HepG2 (cell line): ENCODE measurements around the gene MRPL34. TPM values are rescaled to one million over a fixed set of nuclear protein-coding genes. Genes with fewer than 3 reads are reported as not detected.

Experiments
- DR1 ChIP-seq: sonication (generic); formaldehyde crosslinking; IDR thresholded peaks from 2 replicates; pipeline ENCODE4 v1.8.0; 2021; ENCODE audit warnings: mild to moderate bottlenecking, missing genetic modification reagents, inconsistent platforms
- EEA1 ChIP-seq: sonication (generic); formaldehyde crosslinking; IDR thresholded peaks from 2 replicates; pipeline ENCODE4 v1.5.1; 2020; ENCODE audit warnings: mild to moderate bottlenecking, missing genetic modification reagents, borderline replicate concordance
- FOXJ3 ChIP-seq: sonication (generic); formaldehyde crosslinking; IDR thresholded peaks from 2 replicates; pipeline ENCODE4 v1.4.0; 2020; ENCODE audit warnings: missing genetic modification reagents, mild to moderate bottlenecking, borderline replicate concordance
- KAT2B ChIP-seq: fragments of 150-350 bp; IDR thresholded peaks from 2 replicates; pipeline ENCODE4 v1.6.1; 2014; ENCODE audit warnings: low read depth, low read length, borderline replicate concordance
- KAT7 ChIP-seq: IDR thresholded peaks from 2 replicates; pipeline ENCODE4 v1.6.1; 2018; ENCODE audit warnings: borderline replicate concordance, missing compliant biosample characterization
- KLF15 ChIP-seq: sonication (generic); formaldehyde crosslinking; IDR thresholded peaks from 2 replicates; pipeline ENCODE4 v1.8.1; 2023; ENCODE audit warnings: borderline replicate concordance, mild to moderate bottlenecking, inconsistent platforms, missing genetic modification reagents, mixed read lengths
- RARG ChIP-seq: sonication (generic); formaldehyde crosslinking; IDR thresholded peaks from 2 replicates; pipeline ENCODE4 v1.4.0; 2020; ENCODE audit warnings: low read depth, mild to moderate bottlenecking, missing genetic modification reagents
- SAFB2 ChIP-seq: sonication (generic); formaldehyde crosslinking; IDR thresholded peaks from 2 replicates; pipeline ENCODE4 v1.5.1; 2020; ENCODE audit warnings: missing genetic modification reagents, low read depth, mild to moderate bottlenecking, borderline replicate concordance
- SPEN ChIP-seq: sonication (generic); formaldehyde crosslinking; IDR thresholded peaks from 2 replicates; pipeline ENCODE4 v1.5.1; 2020; ENCODE audit warnings: low read depth, mild to moderate bottlenecking, missing genetic modification reagents
- SRF ChIP-seq: IDR thresholded peaks from 2 replicates; pipeline ENCODE4 v1.6.1; 2011; ENCODE audit warnings: mild to moderate bottlenecking, low read depth, low read length, moderate library complexity
- TAF15 ChIP-seq: fragments of 200-400 bp; formaldehyde crosslinking; IDR thresholded peaks from one replicate; pipeline ENCODE4 v1.6.1; 2018; ENCODE audit warnings: mild to moderate bottlenecking, low read depth, low read length; ENCODE audit not compliant: poor library complexity, severe bottlenecking
- TOPORS ChIP-seq: sonication (generic); formaldehyde crosslinking; IDR thresholded peaks from 2 replicates; pipeline ENCODE4 v1.8.0; 2023; ENCODE audit warnings: mild to moderate bottlenecking, missing genetic modification reagents
- ZNF160 ChIP-seq: sonication (generic); formaldehyde crosslinking; IDR thresholded peaks from 2 replicates; pipeline ENCODE4 v1.8.0; 2022; ENCODE audit warnings: mild to moderate bottlenecking, inconsistent platforms, missing genetic modification reagents
- ZNF225 ChIP-seq: sonication (generic); formaldehyde crosslinking; IDR thresholded peaks from 2 replicates; pipeline ENCODE4 v1.4.0; 2020; ENCODE audit warnings: mild to moderate bottlenecking, missing genetic modification reagents
- ZNF337 ChIP-seq: sonication (generic); formaldehyde crosslinking; IDR thresholded peaks from 2 replicates; pipeline ENCODE4 v1.5.1; 2020; ENCODE audit warnings: missing genetic modification reagents, low read depth, mild to moderate bottlenecking, borderline replicate concordance
- ZNF350 ChIP-seq: sonication (generic); formaldehyde crosslinking; IDR thresholded peaks from 2 replicates; pipeline ENCODE4 v1.4.0; 2020; ENCODE audit warnings: mild to moderate bottlenecking, low read depth, missing genetic modification reagents, borderline replicate concordance
- ZNF446 ChIP-seq: sonication (generic); formaldehyde crosslinking; IDR thresholded peaks from 2 replicates; pipeline ENCODE4 v1.5.0; 2020; ENCODE audit warnings: mild to moderate bottlenecking, missing genetic modification reagents
- ZNF569 ChIP-seq: sonication (generic); formaldehyde crosslinking; IDR thresholded peaks from 2 replicates; pipeline ENCODE4 v1.5.0; 2020; ENCODE audit warnings: mild to moderate bottlenecking, missing genetic modification reagents, moderate library complexity, borderline replicate concordance
- ZNF598 ChIP-seq: sonication (generic); formaldehyde crosslinking; IDR thresholded peaks from 2 replicates; pipeline ENCODE4 v1.5.1; 2020; ENCODE audit warnings: mild to moderate bottlenecking, missing genetic modification reagents, borderline replicate concordance
- ZNF772 ChIP-seq: sonication (generic); formaldehyde crosslinking; IDR thresholded peaks from 2 replicates; pipeline ENCODE4 v1.5.0; 2020; ENCODE audit warnings: mild to moderate bottlenecking, missing genetic modification reagents
- ZNF891 ChIP-seq: sonication (generic); formaldehyde crosslinking; IDR thresholded peaks from 2 replicates; pipeline ENCODE4 v1.5.0; 2020; ENCODE audit warnings: mild to moderate bottlenecking, missing genetic modification reagents
- polyA plus RNA-seq, 8 experiments: library from polyadenylated mRNA; depleted of rRNA in 3 of 8; stranded (reverse) in 7 of 8; unstranded in 1 of 8; fragments of >200 nt; fragmentation: Illumina TruSeq in 4 of 8; extraction: Trizol in 4 of 8; gene quantifications; 2 replicates each; pipeline versions ENCODE4 v1.2.1 to v1.2.3, GENCODE V29; 2011 to 2016; ENCODE audit warnings: low read depth in 4 of 8, missing spikeins in 1 of 8, mixed read lengths in 1 of 8; ENCODE audit not compliant: insufficient read depth in 1 of 8
- total RNA-seq, 5 experiments: library from RNA; depleted of rRNA; stranded (reverse); fragments of >200 nt; fragmentation: Illumina TruSeq; extraction: Trizol; gene quantifications; 2 replicates each; pipeline ENCODE4 v1.2.3, GENCODE V29; 2016; ENCODE audit warnings: low read depth in 1 of 5
- TF ChIP-seq, protein P1 (sequence below): sonication (generic); IDR thresholded peaks from 2 replicates; pipeline ENCODE4 v1.6.1; 2016; ENCODE audit warnings: low read depth, borderline replicate concordance

The MRPL34 gene
- total and polyA plus RNA-seq, 2 of the 13 experiments (the other 11 are each of a cell fraction or from before 2014, with no cell fraction given), result 74.0 to 77.3 TPM

DNA sequence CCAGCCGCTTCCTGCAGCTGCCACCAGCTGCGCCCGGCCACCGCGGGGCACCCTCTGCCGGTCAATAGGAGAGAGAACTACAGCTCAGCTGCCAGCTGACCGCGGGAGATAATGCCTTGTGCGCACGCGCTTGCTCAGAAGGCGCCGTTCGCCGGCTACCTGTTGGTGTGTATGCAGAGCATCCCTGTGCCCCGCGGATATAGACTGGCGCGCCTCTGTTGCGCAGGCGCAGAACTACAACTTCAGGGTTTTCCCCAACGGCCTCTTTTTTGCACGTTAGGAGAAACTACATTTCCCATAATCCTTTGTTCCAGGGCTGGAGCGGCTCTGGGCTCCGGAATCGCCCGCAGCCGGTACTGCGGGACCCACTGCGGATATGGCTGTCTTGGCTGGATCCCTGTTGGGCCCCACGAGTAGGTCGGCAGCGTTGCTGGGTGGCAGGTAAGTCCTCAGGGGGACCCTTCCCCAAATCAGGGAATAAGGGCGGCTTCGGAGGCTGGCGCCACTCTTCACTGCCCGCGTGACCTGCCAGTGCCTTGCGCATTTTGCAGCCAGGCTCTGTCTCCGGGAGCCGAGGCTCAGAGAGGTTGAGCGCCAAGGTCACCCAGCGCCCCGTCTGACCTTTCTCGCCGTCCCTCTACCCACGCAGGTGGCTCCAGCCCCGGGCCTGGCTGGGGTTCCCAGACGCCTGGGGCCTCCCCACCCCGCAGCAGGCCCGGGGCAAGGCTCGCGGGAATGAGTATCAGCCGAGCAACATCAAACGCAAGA is at the start of gene MRPL34 (continued):
- TF ChIP-seq FOXJ3 (CRISPR knock-in tag) (no peak; the same call in 1 of the 2 replicates), ZNF772 (CRISPR knock-in tag) (peak; percentile 58; the same call in 1 of the 2 replicates), ZNF891 (CRISPR knock-in tag) (peak; percentile 85; the same call in 1 of the 2 replicates), ZNF337 (CRISPR knock-in tag) (peak; percentile 14; the same call in 1 of the 2 replicates), KLF15 (CRISPR knock-in tag) (no peak), ZNF598 (CRISPR knock-in tag) (no peak), KAT2B (no peak), TOPORS (CRISPR knock-in tag) (peak; percentile 26; the same call in 1 of the 2 replicates), SAFB2 (CRISPR knock-in tag) (no peak; the same call in 1 of the 2 replicates), ZNF569 (CRISPR knock-in tag) (no peak), DR1 (CRISPR knock-in tag) (peak; percentile 63), TAF15 (no peak), ZNF350 (CRISPR knock-in tag) (peak; percentile 76), EEA1 (peak; percentile 52; the same call in 1 of the 2 replicates), RARG (CRISPR knock-in tag) (no peak), ZNF446 (CRISPR knock-in tag) (0 out of 2 replicates have a peak, but pooled peaks have one; percentile 7), SRF (no peak), SPEN (0 out of 2 replicates have a peak, but pooled peaks have one; percentile 41), ZNF160 (CRISPR knock-in tag) (peak; percentile 2; the same call in 1 of the 2 replicates), KAT7 (CRISPR knock-in tag) (peak; percentile 90; the same call in 1 of the 2 replicates), ZNF225 (CRISPR knock-in tag) (0 out of 2 replicates have a peak, but pooled peaks have one; percentile 44)
- TF ChIP-seq, protein P1, sequence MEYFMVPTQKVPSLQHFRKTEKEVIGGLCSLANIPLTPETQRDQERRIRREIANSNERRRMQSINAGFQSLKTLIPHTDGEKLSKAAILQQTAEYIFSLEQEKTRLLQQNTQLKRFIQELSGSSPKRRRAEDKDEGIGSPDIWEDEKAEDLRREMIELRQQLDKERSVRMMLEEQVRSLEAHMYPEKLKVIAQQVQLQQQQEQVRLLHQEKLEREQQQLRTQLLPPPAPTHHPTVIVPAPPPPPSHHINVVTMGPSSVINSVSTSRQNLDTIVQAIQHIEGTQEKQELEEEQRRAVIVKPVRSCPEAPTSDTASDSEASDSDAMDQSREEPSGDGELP, result peak; percentile 99
